T-helper 2 cell treated with Interferon-gamma antibody and Interleukin-4, amounts not matched to agents 5 μg/mL and 100 μg/mL, for 36 hours (primary cell): ENCODE measurements around the gene PIM2.
"Not testable (repeated sequence)": the region's sequence is repeated elsewhere in the genome, so short reads cannot be mapped to it uniquely, and the experiment has no call there.

Experiments used
- DNase-seq: peaks from one replicate; pipeline ENCODE4 v3.0.0; 2021; ENCODE audit warnings: low spot score
- H3K27ac Mint-ChIP-seq: one replicate; pipeline ENCODE4 v1.8.0; 2021; ENCODE audit warnings: mild to moderate bottlenecking, mixed read lengths
- H3K27me3 Mint-ChIP-seq: one replicate; pipeline ENCODE4 v1.8.0; 2021; ENCODE audit warnings: low read depth, mixed read lengths
- H3K36me3 Mint-ChIP-seq: one replicate; pipeline ENCODE4 v1.8.0; 2021; ENCODE audit warnings: low read depth, mixed read lengths
- H3K4me1 Mint-ChIP-seq: one replicate; pipeline ENCODE4 v1.8.0; 2021; ENCODE audit warnings: low read depth, mixed read lengths
- H3K4me3 Mint-ChIP-seq: one replicate; pipeline ENCODE4 v1.8.0; 2022; ENCODE audit warnings: mild to moderate bottlenecking, moderate library complexity, mixed read lengths
- H3K9me3 Mint-ChIP-seq: one replicate; pipeline ENCODE4 v1.8.0; 2021; ENCODE audit warnings: mixed read lengths

PIM2 gene

GRCh38 chrX:48891402-48892288 is 27.2 kb downstream of the PIM2 start:
- H3K27ac Mint-ChIP-seq = peak overlapping the region; percentile 67
- H3K4me1 Mint-ChIP-seq = peaks cover 18% of the 10 kb centered on the region
- peak; percentile 77 for DNase-seq
- peaks cover 3% of the 10 kb centered on the region for H3K27me3 Mint-ChIP-seq
- H3K36me3 Mint-ChIP-seq = peaks cover 6% of the 10 kb centered on the region
- peak overlapping the region; percentile 71 for H3K4me3 Mint-ChIP-seq
- H3K9me3 Mint-ChIP-seq = no peaks in the 10 kb centered on the region

GRCh38 chrX:48890934-48891401 is 27.9 kb downstream of the PIM2 start:
- peak overlapping the region; percentile 96 for H3K4me3 Mint-ChIP-seq
- H3K27me3 Mint-ChIP-seq = peaks cover 3% of the 10 kb centered on the region
- peaks cover 14% of the 10 kb centered on the region for H3K4me1 Mint-ChIP-seq
- peaks cover 6% of the 10 kb centered on the region for H3K36me3 Mint-ChIP-seq
- H3K27ac Mint-ChIP-seq = peak overlapping the region; percentile 85
- DNase-seq = peak; percentile 16
- H3K9me3 Mint-ChIP-seq = no peaks in the 10 kb centered on the region

- no peaks in the 10 kb centered on the region for H3K9me3 Mint-ChIP-seq
- H3K36me3 Mint-ChIP-seq = peaks cover 6% of the 10 kb centered on the region
- H3K27me3 Mint-ChIP-seq = peaks cover 3% of the 10 kb centered on the region
- H3K4me3 Mint-ChIP-seq = peak overlapping the region; percentile 96
- peak overlapping the region; percentile 85 for H3K27ac Mint-ChIP-seq
- H3K4me1 Mint-ChIP-seq = peaks cover 14% of the 10 kb centered on the region
- no peak for DNase-seq
Observed at GRCh38 chrX:48890296-48890925, 28.4 kb downstream of the PIM2 start.

GRCh38 chrX:48886586-48886985 is 32.2 kb downstream of the PIM2 start:
- not testable (repeated sequence) for H3K27me3 Mint-ChIP-seq, H3K4me3 Mint-ChIP-seq, H3K4me1 Mint-ChIP-seq, DNase-seq, H3K9me3 Mint-ChIP-seq, H3K27ac Mint-ChIP-seq, H3K36me3 Mint-ChIP-seq

- Mint-ChIP-seq H3K27ac (no peak overlapping the region), H3K27me3 (no peaks in the 10 kb centered on the region), H3K36me3 (no peaks in the 10 kb centered on the region), H3K4me3 (no peak overlapping the region), H3K4me1 (no peaks in the 10 kb centered on the region), H3K9me3 (no peaks in the 10 kb centered on the region)
- DNase-seq = no peak
Observed at GRCh38 chrX:48883729-48884128, 35.1 kb downstream of the PIM2 start.

GRCh38 chrX:48876944-48877343 is 41.9 kb downstream of the PIM2 start:
- not testable (repeated sequence) for H3K4me3 Mint-ChIP-seq, H3K4me1 Mint-ChIP-seq, H3K36me3 Mint-ChIP-seq, H3K27ac Mint-ChIP-seq, H3K9me3 Mint-ChIP-seq, DNase-seq, H3K27me3 Mint-ChIP-seq

GRCh38 chrX:48872017-48872416 is 46.8 kb downstream of the PIM2 start:
- not testable (repeated sequence) for H3K4me1 Mint-ChIP-seq, H3K27me3 Mint-ChIP-seq, H3K36me3 Mint-ChIP-seq, DNase-seq, H3K4me3 Mint-ChIP-seq, H3K27ac Mint-ChIP-seq, H3K9me3 Mint-ChIP-seq

GRCh38 chrX:48864210-48864609 is 54.6 kb downstream of the PIM2 start:
- Mint-ChIP-seq H3K4me3 (no peak overlapping the region), H3K27ac (no peak overlapping the region), H3K27me3 (peaks cover 5% of the 10 kb centered on the region), H3K4me1 (no peaks in the 10 kb centered on the region), H3K36me3 (no peaks in the 10 kb centered on the region), H3K9me3 (no peaks in the 10 kb centered on the region)
- no peak for DNase-seq
